Thyroid gland (tissue), 4 donors: ENCODE data around the gene NUMBL.

Experiments
- CTCF ChIP-seq, 6 experiments: fragments of 200-600 bp in 3 of 6; fragments of 450-650 bp in 3 of 6; sonication (generic) in 3 of 6; IDR thresholded peaks; one replicate each; pipeline ENCODE4 v1.5.1; 2016 to 2019; ENCODE audit warnings: antibody characterized with exemption in 6 of 6, mild to moderate bottlenecking in 2 of 6, inconsistent platforms in 1 of 6, moderate library complexity in 1 of 6
- POLR2A ChIP-seq, 2 donors: fragments of 450-650 bp; IDR thresholded peaks; one replicate each; pipeline ENCODE4 v1.6.1; 2017; ENCODE audit warnings: antibody characterized with exemption in 2 of 2, mild to moderate bottlenecking in 2 of 2, moderate library complexity in 1 of 2

- TF ChIP-seq CTCF (IDR thresholded peaks at IDR 0.05) (peak in 1 of 6 experiments; percentile 2), POLR2A (IDR thresholded peaks at IDR 0.05) (no peak)
These were observed 27.0 kb upstream of the NUMBL start for GRCh38 chr19:40717325-40717879.
